CD1c-positive myeloid dendritic cell (primary cell): ENCODE measurements around the gene THSD1.

Source experiments
- DNase-seq: peaks from one replicate; pipeline ENCODE4 v3.0.0-alpha.2; 2016; ENCODE audit errors: extremely low spot score

Gene THSD1

GRCh38 chr13:52405767-52406494 is at the start of gene THSD1:
THSD1 (minus strand) TSS chr13:52406172; CDS start chr13:52402600, 3,572 bp downstream.
- DNase-seq: no peak

GRCh38 chr13:52455677-52456041 is 49.7 kb upstream of the THSD1 start:
- DNase-seq: peak; percentile 87

- peak; percentile 97 for DNase-seq
Measured at GRCh38 chr13:52454820-52455676, 49.1 kb upstream of the THSD1 start, which contains the start of gene CKAP2. CKAP2 (plus strand) TSS chr13:52455478; CDS start chr13:52455557, 79 bp downstream.

- peak; percentile 18 for DNase-seq
Measured at GRCh38 chr13:52454459-52454819, 48.5 kb upstream of the THSD1 start.

- DNase-seq: no peak
Measured at GRCh38 chr13:52452470-52452869, 46.5 kb upstream of the THSD1 start.

GRCh38 chr13:52451135-52451804 is 45.3 kb upstream of the THSD1 start:
- DNase-seq: no peak

GRCh38 chr13:52450793-52451116 is 44.8 kb upstream of the THSD1 start:
- DNase-seq: no peak

GRCh38 chr13:52450012-52450792 is 44.2 kb upstream of the THSD1 start, which contains the start of gene VPS36:
VPS36 (minus strand) TSS chr13:52450634; CDS start chr13:52450594, 40 bp downstream.
- peak; percentile 99 for DNase-seq

- no peak for DNase-seq
Measured at GRCh38 chr13:52449331-52450011, 43.5 kb upstream of the THSD1 start.

GRCh38 chr13:52447815-52448552 is 42.0 kb upstream of the THSD1 start:
- DNase-seq: no peak

GRCh38 chr13:52447354-52447753 is 41.4 kb upstream of the THSD1 start:
- DNase-seq: no peak

- no peak for DNase-seq
Measured at GRCh38 chr13:52446265-52446664, 40.3 kb upstream of the THSD1 start.

GRCh38 chr13:52432456-52432855 is 26.5 kb upstream of the THSD1 start:
- DNase-seq: no peak

- no peak for DNase-seq
Measured at GRCh38 chr13:52428295-52428694, 22.3 kb upstream of the THSD1 start.

GRCh38 chr13:52421216-52421615 is 15.2 kb upstream of the THSD1 start:
- DNase-seq: no peak

- DNase-seq: no peak
Measured at GRCh38 chr13:52419080-52419479, 13.1 kb upstream of the THSD1 start.

- no peak for DNase-seq
Measured at GRCh38 chr13:52414963-52415362, 9.0 kb upstream of the THSD1 start.

- DNase-seq: no peak
Measured at GRCh38 chr13:52414051-52414450, 8.1 kb upstream of the THSD1 start.

GRCh38 chr13:52412128-52412527 is 6.2 kb upstream of the THSD1 start:
- DNase-seq: no peak

- no peak for DNase-seq
Measured at GRCh38 chr13:52411629-52412028, 5.7 kb upstream of the THSD1 start.
